ENCODE measurements around the gene LIME1. TPM values are rescaled to one million over a fixed set of nuclear protein-coding genes. Genes with fewer than 3 reads are reported as not detected.
A peak's percentile ranks its signal among the peaks of the same experiment; 100 is the strongest.

Gene LIME1
- total RNA-seq, 8 experiments from 2014 or later: 2.5 to 8.8 (median 3.9) TPM

GRCh38 chr20:63756648-63756991 lies 20.2 kb downstream of the LIME1 start:
- H3K4me3 ChIP-seq: no peak overlapping the region
- in situ Hi-C loops (cut with MboI; ENCODE audit: low pct_unique_long_range_greater_than_20kb in 2 of 9, low sequenced_read_pairs in 9 of 9, unreplicated experiment in 9 of 9): loop anchor here in 1 of 9 experiments (25.0 kb wide), 1 partner anchor 106 kb away; the partner anchor contains the start of genes ABHD16B and TPD52L2
- WGBS, 10 experiments: 40 to 100% (median 68%) methylated on average over 1 to 3 of the region's 8 CpGs; no CpG with 5 or more reads in 6 of the 10 experiments
- H3K4me1 ChIP-seq (replicated peaks in 1 of 2): no peaks in the 10 kb centered on the region
- ATAC-seq (replicated peaks in 6 of 8): no peak
- H3K27ac ChIP-seq: no peak overlapping the region

- H3K4me3 ChIP-seq: no peak overlapping the region
- in situ Hi-C loops (cut with MboI; ENCODE audit: low pct_unique_long_range_greater_than_20kb in 2 of 9, low sequenced_read_pairs in 9 of 9, unreplicated experiment in 9 of 9): loop anchor here in 1 of 9 experiments (25.0 kb wide), 1 partner anchor 104 kb away; the partner anchor contains the start of genes ABHD16B and TPD52L2
- WGBS, 10 experiments: 33 to 100% (median 75%) methylated on average over 1 to 2 of the region's 7 CpGs; no CpG with 5 or more reads in 4 of the 10 experiments
- no peak overlapping the region for H3K27ac ChIP-seq
- ATAC-seq (replicated peaks in 6 of 8): no peak
- H3K4me1 ChIP-seq (replicated peaks in 1 of 2): no peaks in the 10 kb centered on the region
Observed at GRCh38 chr20:63758152-63758551, 21.7 kb downstream of the LIME1 start.

DNA sequence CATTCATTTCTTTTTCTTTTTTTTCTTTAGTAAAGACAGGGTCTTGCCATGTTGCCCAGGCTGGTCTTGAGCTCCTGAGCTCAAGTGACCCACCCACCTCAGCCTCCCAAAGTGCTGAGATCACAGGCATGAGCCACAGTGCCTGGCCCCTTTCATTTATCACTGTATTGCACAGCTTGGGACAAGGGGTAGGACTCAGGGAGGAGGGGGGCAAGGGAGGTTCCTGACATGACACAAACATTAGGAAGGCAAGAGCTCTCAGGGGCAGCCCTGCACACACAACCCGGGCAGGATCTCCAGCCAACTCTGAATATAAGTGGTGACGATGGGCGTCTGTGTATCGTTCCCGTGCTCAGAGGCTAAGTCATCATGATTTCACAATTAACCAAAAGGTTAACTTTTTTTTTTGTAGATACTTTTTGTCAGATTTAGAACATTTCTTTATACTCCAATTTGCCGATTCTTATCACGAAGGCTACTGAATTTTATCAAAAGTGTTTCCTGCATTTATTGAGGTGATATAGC lies 23.0 kb downstream of the LIME1 start:
- in situ Hi-C loops (cut with MboI; ENCODE audit: low pct_unique_long_range_greater_than_20kb in 2 of 9, low sequenced_read_pairs in 9 of 9, unreplicated experiment in 9 of 9): loop anchor here in 1 of 9 experiments (25.0 kb wide), 1 partner anchor 103 kb away; the partner anchor contains the start of genes ABHD16B and TPD52L2
- no peak overlapping the region for H3K27ac ChIP-seq
- no peak for ATAC-seq (replicated peaks in 6 of 8)
- WGBS, 10 experiments: 83 to 100% (median 97%) methylated on average over 2 to 7 of the region's 7 CpGs; no CpG with 5 or more reads in 2 of the 10 experiments
- H3K4me3 ChIP-seq: no peak overlapping the region
- no peaks in the 10 kb centered on the region for H3K4me1 ChIP-seq (replicated peaks in 1 of 2)

DNA sequence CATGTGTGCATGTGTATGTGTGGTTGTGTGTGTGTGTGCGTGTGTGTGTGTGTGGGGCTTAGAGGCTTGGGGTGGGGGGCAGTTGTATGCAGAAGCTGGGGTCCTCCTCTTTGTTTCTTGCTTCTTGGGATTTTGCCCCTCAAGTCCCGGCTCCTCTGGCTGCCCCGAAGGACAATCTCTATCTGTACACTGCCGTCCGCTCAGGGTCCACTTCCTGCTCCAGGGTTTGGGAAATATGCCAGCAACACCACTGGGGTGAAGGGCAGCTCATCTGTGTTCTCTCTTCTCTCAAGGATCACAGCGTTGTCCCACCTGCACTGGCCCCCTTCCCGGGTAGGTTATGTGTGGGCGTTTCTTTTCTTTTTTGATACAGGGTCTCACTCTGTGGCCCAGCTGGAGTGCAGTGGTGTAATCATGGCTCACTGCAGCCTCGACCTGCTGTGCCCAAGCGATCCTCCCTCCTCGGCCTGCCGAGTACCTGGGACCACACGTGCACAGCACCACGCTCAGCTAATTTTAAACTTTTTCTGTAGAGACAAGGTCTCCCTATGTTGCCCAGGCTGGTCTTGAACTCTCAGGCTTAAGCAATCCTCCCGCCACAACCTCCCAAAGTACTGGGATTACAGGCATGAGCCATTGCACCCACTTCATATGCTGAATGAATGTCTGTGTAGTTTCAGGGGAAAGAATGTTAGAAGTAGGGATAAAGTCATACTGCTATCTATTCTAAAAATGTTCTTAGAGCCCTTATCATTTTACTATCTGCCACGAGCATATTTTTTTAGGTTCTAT lies 28.8 kb downstream of the LIME1 start:
- 53 to 89% (median 69%) methylated on average over 1 to 9 of the region's 16 CpGs; no CpG with 5 or more reads in 2 of the 10 experiments for WGBS, 10 experiments
- in situ Hi-C loops (cut with MboI; ENCODE audit: low pct_unique_long_range_greater_than_20kb in 2 of 9, low sequenced_read_pairs in 9 of 9, unreplicated experiment in 9 of 9): loop anchor here in 1 of 9 experiments (25.0 kb wide), 1 partner anchor 97 kb away; the partner anchor contains the start of genes ABHD16B and TPD52L2
- Histone ChIP-seq H3K4me3 (no peak overlapping the region), H3K4me1 (replicated peaks in 1 of 2) (peaks cover 3 to 8% of the 10 kb centered on the region in 2 donors), H3K27ac (no peak overlapping the region)
- ATAC-seq (replicated peaks in 6 of 8): no peak

DNA sequence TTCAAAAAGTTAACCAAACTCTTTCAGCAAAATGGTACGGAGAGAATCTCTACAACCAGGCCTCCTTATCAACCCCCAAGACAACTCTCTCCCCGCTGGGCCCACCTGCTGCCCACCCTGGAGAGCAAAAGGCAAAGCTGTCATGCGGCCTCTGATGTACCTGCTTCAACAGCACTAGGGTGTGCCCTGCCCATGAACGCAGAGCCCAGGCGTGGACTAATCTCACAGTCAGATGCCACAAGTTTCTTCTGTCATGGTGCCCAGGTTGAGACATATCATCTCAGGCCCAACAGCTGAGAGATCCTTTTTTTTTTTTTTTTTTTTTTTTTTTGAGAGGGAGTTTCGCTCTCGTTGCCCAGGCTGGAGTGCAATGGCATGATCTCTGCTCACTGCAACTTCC lies 29.4 kb downstream of the LIME1 start:
- H3K4me1 ChIP-seq (replicated peaks in 1 of 2): peaks cover 5 to 11% of the 10 kb centered on the region in 2 donors
- no peak for ATAC-seq (replicated peaks in 6 of 8)
- WGBS, 10 experiments: 33 to 100% (median 88%) methylated on average over 1 to 6 of the region's 7 CpGs; no CpG with 5 or more reads in 2 of the 10 experiments
- no peak overlapping the region for H3K27ac ChIP-seq
- H3K4me3 ChIP-seq: no peak overlapping the region
- in situ Hi-C loops (cut with MboI; ENCODE audit: low pct_unique_long_range_greater_than_20kb in 2 of 9, low sequenced_read_pairs in 9 of 9, unreplicated experiment in 9 of 9): loop anchor here in 1 of 9 experiments (25.0 kb wide), 1 partner anchor 96 kb away; the partner anchor contains the start of genes ABHD16B and TPD52L2

- no peak for ATAC-seq (replicated peaks in 6 of 8)
- WGBS, 10 experiments: 67 to 100% (median 88%) methylated on average over 1 to 15 of the region's 38 CpGs; no CpG with 5 or more reads in 4 of the 10 experiments
- Histone ChIP-seq H3K4me3 (no peak overlapping the region), H3K4me1 (replicated peaks in 1 of 2) (peaks cover 5 to 11% of the 10 kb centered on the region in 2 donors), H3K27ac (no peak overlapping the region)
- in situ Hi-C loops (cut with MboI; ENCODE audit: low pct_unique_long_range_greater_than_20kb in 2 of 9, low sequenced_read_pairs in 9 of 9, unreplicated experiment in 9 of 9): loop anchor here in 1 of 9 experiments (25.0 kb wide), 1 partner anchor 95 kb away; the partner anchor contains the start of genes ABHD16B and TPD52L2
Observed at GRCh38 chr20:63766695-63767426, 30.4 kb downstream of the LIME1 start.

DNA sequence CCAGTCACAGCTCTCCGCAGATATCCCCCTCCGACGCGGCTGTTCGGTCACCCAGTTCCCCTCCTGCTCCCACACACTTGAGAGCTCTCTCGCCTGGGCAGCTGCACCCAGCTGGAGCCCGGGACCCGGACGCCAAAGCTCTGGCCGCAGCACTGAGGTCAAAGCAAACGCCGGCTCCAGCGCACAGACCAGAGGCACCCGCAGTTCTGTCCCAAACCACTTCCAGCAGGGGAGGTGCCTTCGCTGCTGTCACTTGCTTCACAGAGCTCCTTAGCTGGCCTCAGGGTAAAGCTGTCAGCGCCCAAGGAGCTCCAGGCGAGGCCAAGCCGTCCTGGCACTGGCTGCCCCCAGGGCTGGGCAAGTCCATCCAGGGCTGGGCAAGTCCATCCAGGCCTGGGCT lies 31.0 kb downstream of the LIME1 start:
- no peak overlapping the region for H3K4me3 ChIP-seq
- H3K4me1 ChIP-seq (replicated peaks in 1 of 2): peaks cover 9 to 16% of the 10 kb centered on the region in 2 donors
- in situ Hi-C loops (cut with MboI; ENCODE audit: low pct_unique_long_range_greater_than_20kb in 2 of 9, low sequenced_read_pairs in 9 of 9, unreplicated experiment in 9 of 9): loop anchor here in 1 of 9 experiments (25.0 kb wide), 1 partner anchor 95 kb away; the partner anchor contains the start of genes ABHD16B and TPD52L2
- WGBS, 10 experiments: 0 to 100% (median 79%) methylated on average over 1 to 4 of the region's 18 CpGs; no CpG with 5 or more reads in 6 of the 10 experiments
- ATAC-seq (replicated peaks in 6 of 8): peak in 1 of 8 experiments; percentile 42
- no peak overlapping the region for H3K27ac ChIP-seq

DNA sequence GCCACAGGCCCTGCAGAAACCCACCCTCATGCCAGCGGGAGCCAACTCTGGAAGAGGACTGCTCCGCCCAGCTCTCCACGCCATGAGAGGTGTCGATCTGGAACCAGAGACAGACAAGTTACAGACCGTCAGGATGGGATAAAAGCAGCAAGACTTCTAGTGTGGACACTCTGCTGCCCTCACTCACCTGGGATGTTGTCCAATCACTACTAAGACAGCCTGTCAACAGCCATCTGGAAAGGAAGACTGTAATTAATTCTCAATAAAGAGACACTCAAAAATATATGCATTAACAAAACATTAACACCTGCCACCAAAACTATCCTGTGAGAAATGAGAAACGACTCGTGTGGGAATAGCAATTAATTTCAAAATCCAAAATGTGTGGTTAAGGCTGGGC lies 31.4 kb downstream of the LIME1 start:
- no peak overlapping the region for H3K4me3 ChIP-seq
- 67 to 96% (median 90%) methylated on average over 3 to 5 of the region's 7 CpGs; no CpG with 5 or more reads in 6 of the 10 experiments for WGBS, 10 experiments

GRCh38 chr20:63768591-63769515 lies 32.4 kb downstream of the LIME1 start:
- peaks cover 19 to 27% of the 10 kb centered on the region in 2 donors for H3K4me1 ChIP-seq (replicated peaks in 1 of 2)
- WGBS, 10 experiments: 80 to 100% (median 91%) methylated on average over 2 to 11 of the region's 26 CpGs; no CpG with 5 or more reads in 2 of the 10 experiments
- H3K27ac ChIP-seq: no peak overlapping the region
- no peak for ATAC-seq (replicated peaks in 6 of 8)
- no peak overlapping the region for H3K4me3 ChIP-seq
- in situ Hi-C loops (cut with MboI; ENCODE audit: low pct_unique_long_range_greater_than_20kb in 2 of 9, low sequenced_read_pairs in 9 of 9, unreplicated experiment in 9 of 9): loop anchor here in 1 of 9 experiments (25.0 kb wide), 1 partner anchor 93 kb away; the partner anchor contains the start of genes ABHD16B and TPD52L2

More for the DNA sequence above, 31.4 kb downstream of the LIME1 start:
- in situ Hi-C loops (cut with MboI; ENCODE audit: low pct_unique_long_range_greater_than_20kb in 2 of 9, low sequenced_read_pairs in 9 of 9, unreplicated experiment in 9 of 9): loop anchor here in 1 of 9 experiments (25.0 kb wide), 1 partner anchor 94 kb away; the partner anchor contains the start of genes ABHD16B and TPD52L2
- Histone ChIP-seq H3K27ac (no peak overlapping the region), H3K4me1 (replicated peaks in 1 of 2) (peaks cover 13 to 21% of the 10 kb centered on the region in 2 donors)
- ATAC-seq (replicated peaks in 6 of 8): no peak

- Histone ChIP-seq H3K27ac (peak overlapping the region in 1 of 2 donors; percentile 30), H3K4me3 (no peak overlapping the region), H3K4me1 (replicated peaks in 1 of 2) (peaks cover 19 to 29% of the 10 kb centered on the region in 2 donors)
- in situ Hi-C loops (cut with MboI; ENCODE audit: low pct_unique_long_range_greater_than_20kb in 2 of 9, low sequenced_read_pairs in 9 of 9, unreplicated experiment in 9 of 9): loop anchor here in 1 of 9 experiments (25.0 kb wide), 1 partner anchor 92 kb away; the partner anchor contains the start of genes ABHD16B and TPD52L2
- WGBS, 10 experiments: 0 to 93% (median 70%) methylated on average over 1 to 22 of the region's 31 CpGs; no CpG with 5 or more reads in 3 of the 10 experiments
- peak in 2 of 8 experiments; percentile 12 to 17 for ATAC-seq (replicated peaks in 6 of 8)
Observed at GRCh38 chr20:63769891-63770474, 33.5 kb downstream of the LIME1 start.

GRCh38 chr20:63771046-63771707 lies 34.7 kb downstream of the LIME1 start:
- in situ Hi-C loops (cut with MboI; ENCODE audit: low pct_unique_long_range_greater_than_20kb in 2 of 9, low sequenced_read_pairs in 9 of 9, unreplicated experiment in 9 of 9): loop anchor here in 1 of 9 experiments (25.0 kb wide), 1 partner anchor 91 kb away; the partner anchor contains the start of genes ABHD16B and TPD52L2
- H3K4me1 ChIP-seq (replicated peaks in 1 of 2): peaks cover 26 to 39% of the 10 kb centered on the region in 2 donors
- H3K4me3 ChIP-seq: no peak overlapping the region
- WGBS, 10 experiments: 94% methylated on average over 21 of the region's 52 CpGs; no CpG with 5 or more reads in 9 of the 10 experiments
- ATAC-seq (replicated peaks in 6 of 8): no peak
- no peak overlapping the region for H3K27ac ChIP-seq
